DOHH2 (cell line): ENCODE measurements around the gene IL6R.

Experiments used
- H3F3A ChIP-seq: fragments of 200-600 bp; sonication (generic), shearing (Covaris generic); 2 replicates; pipeline ENCODE4 v1.6.0; 2016; ENCODE audit warnings: antibody characterized with exemption, mild to moderate bottlenecking; ENCODE audit not compliant: control insufficient read depth, insufficient read depth
- H3K27ac ChIP-seq: fragments of 200-600 bp; sonication (generic); 2 replicates; pipeline ENCODE4 v1.5.1; 2014; ENCODE audit warnings: low read depth, mild to moderate bottlenecking, low read length, moderate library complexity
- H3K27me3 ChIP-seq: fragments of 200-600 bp; sonication (generic); 2 replicates; pipeline ENCODE4 v1.6.1; 2014; ENCODE audit warnings: mild to moderate bottlenecking, low read length, mixed read lengths; ENCODE audit not compliant: control insufficient read depth
- H3K36me3 ChIP-seq: fragments of 200-600 bp; sonication (generic); 2 replicates; pipeline ENCODE4 v1.6.1; 2014; ENCODE audit warnings: mild to moderate bottlenecking, low read length, moderate library complexity, mixed read lengths; ENCODE audit not compliant: control insufficient read depth
- H3K4me1 ChIP-seq: fragments of 200-600 bp; sonication (generic); 2 replicates; pipeline ENCODE4 v1.6.1; 2014; ENCODE audit warnings: mild to moderate bottlenecking, low read length, mixed read lengths; ENCODE audit not compliant: control insufficient read depth
- H3K4me2 ChIP-seq: fragments of 200-600 bp; sonication (generic); 2 replicates; pipeline ENCODE4 v1.6.0; 2014; ENCODE audit warnings: mild to moderate bottlenecking, low read length, moderate library complexity
- H3K4me3 ChIP-seq: fragments of 200-600 bp; sonication (generic); 2 replicates; pipeline ENCODE4 v1.5.1; 2014; ENCODE audit warnings: mild to moderate bottlenecking, low read length, mixed read lengths
- H3K79me2 ChIP-seq: fragments of 200-600 bp; sonication (generic); 2 replicates; pipeline ENCODE4 v1.6.1; 2014; ENCODE audit warnings: mild to moderate bottlenecking, low read length, mixed read lengths; ENCODE audit not compliant: control insufficient read depth
- H3K9me2 ChIP-seq: fragments of 200-600 bp; sonication (generic); replicated peaks from 2 replicates; pipeline ENCODE4 v1.6.1; 2014; ENCODE audit warnings: mild to moderate bottlenecking, low read length, mixed read lengths; ENCODE audit not compliant: control insufficient read depth
- H3K9me3 ChIP-seq: fragments of 200-600 bp; sonication (generic); 2 replicates; pipeline ENCODE4 v1.6.1; 2014; ENCODE audit warnings: antibody characterized with exemption, low read length, mixed read lengths; ENCODE audit not compliant: control insufficient read depth, insufficient read depth
- H4K20me1 ChIP-seq: fragments of 200-600 bp; sonication (generic); 2 replicates; pipeline ENCODE4 v1.6.0; 2014; ENCODE audit warnings: low read depth, mild to moderate bottlenecking, antibody characterized with exemption, low read length, moderate library complexity; ENCODE audit not compliant: control insufficient read depth, insufficient read depth
- EZH2phosphoT487 ChIP-seq: fragments of 200-600 bp; sonication (generic); IDR thresholded peaks from 2 replicates; pipeline ENCODE4 v1.6.1; 2017; ENCODE audit warnings: borderline replicate concordance, mild to moderate bottlenecking, antibody characterized with exemption, low read length, moderate library complexity, mixed read lengths
- TF ChIP-seq, protein P1 (sequence below): fragments of 200-600 bp; sonication (generic); IDR thresholded peaks from one replicate; pipeline ENCODE4 v1.5.1; 2014; ENCODE audit warnings: antibody characterized with exemption, mild to moderate bottlenecking, low read depth, low read length; ENCODE audit not compliant: poor library complexity, severe bottlenecking

Gene IL6R

GRCh38 chr1:154440036-154440804, 35.1 kb downstream of the IL6R start:
- Histone ChIP-seq H3K79me2 (no peaks in the 10 kb centered on the region), H3F3A (no peaks in the 10 kb centered on the region), H3K4me1 (0 out of 2 replicates have a peak, but pooled peaks cover 5% of the 10 kb centered on the region), H3K9me3 (no peaks in the 10 kb centered on the region), H4K20me1 (no peaks in the 10 kb centered on the region), H3K36me3 (no peaks in the 10 kb centered on the region), H3K27me3 (peaks cover 28% of the 10 kb centered on the region), H3K27ac (no peak overlapping the region), H3K9me2 (no peaks in the 10 kb centered on the region), H3K4me3 (no peak overlapping the region), H3K4me2 (no peak overlapping the region)
- TF ChIP-seq EZH2phosphoT487: no peak
- TF ChIP-seq, protein P1, sequence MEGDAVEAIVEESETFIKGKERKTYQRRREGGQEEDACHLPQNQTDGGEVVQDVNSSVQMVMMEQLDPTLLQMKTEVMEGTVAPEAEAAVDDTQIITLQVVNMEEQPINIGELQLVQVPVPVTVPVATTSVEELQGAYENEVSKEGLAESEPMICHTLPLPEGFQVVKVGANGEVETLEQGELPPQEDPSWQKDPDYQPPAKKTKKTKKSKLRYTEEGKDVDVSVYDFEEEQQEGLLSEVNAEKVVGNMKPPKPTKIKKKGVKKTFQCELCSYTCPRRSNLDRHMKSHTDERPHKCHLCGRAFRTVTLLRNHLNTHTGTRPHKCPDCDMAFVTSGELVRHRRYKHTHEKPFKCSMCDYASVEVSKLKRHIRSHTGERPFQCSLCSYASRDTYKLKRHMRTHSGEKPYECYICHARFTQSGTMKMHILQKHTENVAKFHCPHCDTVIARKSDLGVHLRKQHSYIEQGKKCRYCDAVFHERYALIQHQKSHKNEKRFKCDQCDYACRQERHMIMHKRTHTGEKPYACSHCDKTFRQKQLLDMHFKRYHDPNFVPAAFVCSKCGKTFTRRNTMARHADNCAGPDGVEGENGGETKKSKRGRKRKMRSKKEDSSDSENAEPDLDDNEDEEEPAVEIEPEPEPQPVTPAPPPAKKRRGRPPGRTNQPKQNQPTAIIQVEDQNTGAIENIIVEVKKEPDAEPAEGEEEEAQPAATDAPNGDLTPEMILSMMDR: no peak

DNA sequence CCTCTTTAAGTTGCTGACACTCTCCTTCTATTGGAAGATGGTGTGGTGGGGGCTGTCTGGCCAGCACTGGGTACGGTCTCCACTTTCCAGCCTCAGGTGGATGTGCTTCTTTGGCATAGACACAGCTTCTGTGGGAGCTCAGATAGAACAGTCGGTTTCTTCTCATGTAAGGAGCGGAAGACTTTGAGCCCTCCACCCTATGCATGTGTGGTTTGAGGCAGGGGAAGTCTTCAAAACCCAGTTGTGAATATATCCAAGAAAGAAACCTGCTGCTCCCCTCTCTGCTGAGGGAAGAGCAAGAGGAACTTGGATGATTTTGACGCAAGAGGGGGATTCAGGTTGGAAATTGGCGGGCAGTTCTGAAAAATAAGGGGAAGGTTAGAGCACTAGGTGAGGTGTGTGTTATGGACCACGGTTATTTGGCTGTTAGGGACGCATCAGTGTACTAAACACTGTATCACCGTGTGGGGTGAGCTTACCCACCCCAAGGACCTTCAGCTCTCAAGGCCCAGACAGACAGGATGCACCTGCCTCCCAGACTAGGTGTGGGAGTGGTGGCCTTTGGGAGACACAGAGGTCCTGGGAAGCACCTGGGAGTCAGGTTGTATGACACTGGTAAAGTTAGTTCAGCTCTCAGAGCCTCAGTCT, 36.2 kb downstream of the IL6R start:
- no peak overlapping the region for H3K4me2 ChIP-seq
- TF ChIP-seq EZH2phosphoT487: no peak
- TF ChIP-seq, protein P1: no peak
- H3K36me3 ChIP-seq: no peaks in the 10 kb centered on the region
- peaks cover 28% of the 10 kb centered on the region for H3K27me3 ChIP-seq
- no peak overlapping the region for H3K4me3 ChIP-seq
- H4K20me1 ChIP-seq: no peaks in the 10 kb centered on the region
- no peaks in the 10 kb centered on the region for H3K9me3 ChIP-seq
- no peaks in the 10 kb centered on the region for H3K79me2 ChIP-seq
- H3K9me2 ChIP-seq: no peaks in the 10 kb centered on the region
- 0 out of 2 replicates have a peak, but pooled peaks cover 5% of the 10 kb centered on the region for H3K4me1 ChIP-seq
- H3F3A ChIP-seq: no peaks in the 10 kb centered on the region
- H3K27ac ChIP-seq: no peak overlapping the region

GRCh38 chr1:154442006-154442740, 37.0 kb downstream of the IL6R start:
- Histone ChIP-seq H3K9me3 (no peaks in the 10 kb centered on the region), H4K20me1 (no peaks in the 10 kb centered on the region), H3K4me3 (no peak overlapping the region), H3K27ac (no peak overlapping the region), H3K27me3 (peaks cover 28% of the 10 kb centered on the region), H3K36me3 (no peaks in the 10 kb centered on the region), H3K4me1 (0 out of 2 replicates have a peak, but pooled peaks cover 5% of the 10 kb centered on the region), H3K9me2 (no peaks in the 10 kb centered on the region), H3F3A (no peaks in the 10 kb centered on the region), H3K4me2 (no peak overlapping the region), H3K79me2 (no peaks in the 10 kb centered on the region)
- TF ChIP-seq, protein P1: peak; percentile 71
- no peak for TF ChIP-seq EZH2phosphoT487
